IPS DF 4.7 (cell line): ENCODE results near the gene SKIC2.
"Not testable (repeated sequence)": the region's sequence is repeated elsewhere in the genome, so short reads cannot be mapped to it uniquely, and the experiment has no call there.

Experiments
- DNase-seq: peaks from one replicate; pipeline ENCODE4 v3.0.0-alpha.2; 2013; ENCODE audit warnings: low spot score; ENCODE audit errors: extremely low read depth

Gene SKIC2

DNA sequence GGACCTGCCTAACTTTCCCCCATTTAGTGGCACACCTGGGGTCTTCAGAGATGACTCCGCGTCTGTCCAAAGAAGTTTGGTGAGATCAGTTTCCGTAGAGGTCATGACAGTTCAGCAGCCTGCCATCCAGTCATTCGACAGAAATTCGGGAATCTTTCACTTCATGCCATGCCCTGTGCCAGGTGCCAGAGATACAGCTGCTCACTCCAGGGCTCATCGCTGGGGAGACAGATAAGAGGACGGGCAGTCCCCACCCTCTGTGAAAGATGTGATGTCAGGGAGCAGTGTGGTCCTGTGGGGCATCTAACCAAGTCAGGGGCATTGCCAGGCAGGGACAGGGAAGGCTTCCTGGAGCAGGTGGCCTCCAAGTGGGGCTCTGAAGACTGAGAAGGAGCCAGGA, 44.3 kb downstream of the SKIC2 start:
- DNase-seq: not testable (repeated sequence)

- not testable (repeated sequence) for DNase-seq
Observed at GRCh38 chr6:32004393-32004792, 45.4 kb downstream of the SKIC2 start.

DNA sequence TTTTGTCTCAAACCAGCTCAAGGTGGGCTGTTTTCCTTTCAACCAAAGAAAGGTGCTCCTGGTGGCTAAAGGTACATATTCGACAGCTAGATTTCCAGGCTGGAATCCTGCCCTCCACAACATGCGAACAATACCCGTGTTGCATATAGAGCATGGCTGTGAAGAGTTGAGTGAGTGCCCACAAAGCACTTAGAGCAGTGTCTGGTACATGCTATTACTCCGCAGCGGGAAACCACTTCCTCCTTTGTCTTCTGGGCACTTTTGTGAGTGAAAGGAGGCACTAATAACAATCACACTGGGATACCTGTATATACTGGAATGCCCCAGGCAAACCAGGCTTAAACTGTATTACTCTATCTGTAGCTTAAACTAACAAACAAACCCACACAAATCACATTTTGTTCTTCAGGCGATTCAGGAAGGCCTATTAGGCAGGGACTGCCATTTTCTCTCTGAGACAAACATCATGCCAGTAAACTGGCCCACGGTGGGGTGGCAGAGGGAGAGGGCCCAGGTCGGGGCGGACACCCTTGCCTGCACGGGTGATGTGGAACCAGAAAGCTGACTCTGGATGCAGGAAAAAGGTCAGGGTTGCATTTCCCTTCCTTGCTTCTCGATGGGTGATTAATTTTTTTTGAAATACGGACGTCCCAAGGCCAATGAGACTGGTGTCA, 46.0 kb downstream of the SKIC2 start:
- DNase-seq: not testable (repeated sequence)

DNA sequence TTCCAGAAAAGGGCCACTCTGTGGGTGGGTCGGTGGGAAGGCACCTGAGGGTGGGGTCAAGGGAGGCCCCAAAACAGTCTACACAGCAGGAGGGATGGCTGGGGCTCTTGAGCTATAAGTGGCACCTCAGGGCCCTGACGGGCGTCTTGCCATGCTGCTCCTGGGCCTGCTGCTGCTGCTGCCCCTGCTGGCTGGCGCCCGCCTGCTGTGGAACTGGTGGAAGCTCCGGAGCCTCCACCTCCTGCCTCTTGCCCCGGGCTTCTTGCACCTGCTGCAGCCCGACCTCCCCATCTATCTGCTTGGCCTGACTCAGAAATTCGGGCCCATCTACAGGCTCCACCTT, 46.5 kb downstream of the SKIC2 start:
- not testable (repeated sequence) for DNase-seq

GRCh38 chr6:32005991-32006529, 47.1 kb downstream of the SKIC2 start:
- not testable (repeated sequence) for DNase-seq

- DNase-seq: not testable (repeated sequence)
Observed at GRCh38 chr6:32007086-32007485, 48.1 kb downstream of the SKIC2 start.

- not testable (repeated sequence) for DNase-seq
Observed at GRCh38 chr6:32008037-32008436, 49.1 kb downstream of the SKIC2 start.

GRCh38 chr6:32008616-32009015, 49.6 kb downstream of the SKIC2 start:
- not testable (repeated sequence) for DNase-seq

DNA sequence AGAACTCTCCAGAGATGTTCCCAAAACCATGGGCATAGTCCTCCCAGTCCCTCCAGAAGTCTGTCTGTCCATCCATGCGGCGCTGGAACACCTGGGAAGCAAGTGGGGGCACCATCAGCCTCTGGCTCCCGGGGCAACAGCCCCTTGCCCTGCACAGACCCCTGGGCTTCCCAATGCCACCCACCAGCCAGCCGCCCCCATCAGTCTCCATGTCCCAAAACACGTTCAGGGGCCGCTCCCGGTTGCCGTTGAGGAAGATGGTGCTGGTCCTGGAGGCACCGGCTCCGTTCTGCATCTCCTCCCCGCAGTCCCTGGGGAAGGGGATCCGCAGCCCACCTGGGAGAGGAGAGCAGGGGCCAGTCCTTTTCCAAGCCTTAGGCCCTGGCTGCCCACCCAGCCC, 50.6 kb downstream of the SKIC2 start:
- DNase-seq: not testable (repeated sequence)

DNA sequence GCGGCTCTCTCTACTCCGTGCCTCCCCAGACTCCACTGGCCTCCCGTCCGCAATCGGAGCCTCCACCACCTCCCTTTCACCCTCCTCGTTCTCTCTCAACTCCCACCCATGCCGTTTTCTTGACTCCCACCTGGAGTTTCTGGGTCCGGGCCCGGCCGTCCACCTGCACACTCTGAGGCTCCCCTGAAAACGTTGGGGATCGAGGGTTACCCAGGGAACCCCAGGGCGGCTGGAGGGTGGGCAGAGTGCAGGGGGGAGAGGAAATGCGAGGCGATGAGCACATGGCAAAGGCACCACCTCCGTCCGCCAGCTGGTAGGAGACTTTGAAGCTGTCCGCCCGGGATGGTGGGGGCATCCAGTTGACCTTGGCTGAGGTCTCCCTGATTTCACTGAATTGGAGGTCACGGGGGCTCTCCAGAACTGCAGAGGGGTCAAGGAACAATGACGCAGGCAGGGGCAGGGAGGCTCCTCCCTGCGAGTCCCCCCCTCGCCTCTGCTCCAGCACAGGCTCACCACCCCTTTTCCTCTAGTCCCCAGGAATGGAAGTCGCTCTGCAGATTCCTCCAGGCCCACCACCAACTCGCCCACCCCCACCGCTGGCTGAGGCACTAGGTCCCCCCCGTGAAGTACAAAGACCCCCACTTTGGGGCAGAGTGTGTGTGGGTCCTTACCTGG, 52.0 kb downstream of the SKIC2 start:
- DNase-seq: not testable (repeated sequence)

DNA sequence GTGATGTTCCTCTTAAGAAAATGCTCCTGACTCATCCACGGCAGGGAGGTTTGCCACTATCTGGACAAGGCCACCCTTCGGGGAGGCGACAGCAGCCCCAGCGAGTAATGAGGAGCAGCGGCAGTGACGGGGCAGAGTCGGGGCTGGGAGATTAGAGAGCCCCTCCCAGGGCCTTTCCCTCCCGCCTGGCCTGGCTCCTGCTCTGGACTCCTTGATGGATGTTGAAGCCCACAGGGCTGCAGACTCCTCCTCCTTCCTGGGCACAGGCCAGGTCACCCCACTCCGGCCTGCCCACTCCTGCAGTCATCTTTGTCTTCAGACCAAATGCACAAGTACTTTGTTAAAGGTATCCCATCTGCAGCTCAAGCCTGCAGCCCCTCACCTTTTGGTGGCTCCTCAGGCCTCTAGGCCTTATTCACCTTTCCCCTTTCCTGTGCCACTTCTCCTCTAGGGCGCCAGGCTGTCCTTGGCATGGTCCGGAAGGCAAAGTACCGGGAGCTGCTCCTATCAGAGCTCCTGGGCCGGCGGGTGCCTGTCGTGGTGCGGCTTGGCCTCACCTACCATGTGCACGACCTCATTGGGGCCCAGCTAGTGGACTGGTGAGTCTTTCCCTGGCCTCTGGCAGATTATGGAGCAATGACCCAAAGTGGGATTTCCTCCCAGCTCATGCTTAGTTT, 54.1 kb downstream of the SKIC2 start:
- DNase-seq: not testable (repeated sequence)

GRCh38 chr6:32013738-32014137, 54.8 kb downstream of the SKIC2 start:
- DNase-seq: not testable (repeated sequence)

GRCh38 chr6:32014547-32014946, 55.6 kb downstream of the SKIC2 start, which contains the start of gene C4B:
Gene C4B (plus strand): TSS chr6:32014795. CDS start chr6:32014846, 51 bp downstream.
- DNase-seq: not testable (repeated sequence)
